Fibroblast of pulmonary artery (primary cell): ENCODE measurements around the gene HES5.

Experiments used
- DNase-seq: peaks from one replicate; pipeline ENCODE4 v3.0.0-alpha.2; 2010; ENCODE audit warnings: low read depth
- H3K4me3 ChIP-seq: replicated peaks from 2 replicates; pipeline ENCODE4 v1.5.1; 2011; ENCODE audit warnings: low read depth, mild to moderate bottlenecking, control low read depth, low read length, moderate library complexity
- CTCF ChIP-seq: IDR thresholded peaks from 2 replicates; pipeline ENCODE4 v1.5.1; 2011; ENCODE audit warnings: mild to moderate bottlenecking, control low read depth, low read length, inconsistent platforms; ENCODE audit errors: missing control alignments

HES5 gene

GRCh38 chr1:2522230-2522629 is 7.8 kb downstream of the HES5 start:
- no peak overlapping the region for H3K4me3 ChIP-seq
- no peak for DNase-seq
- TF ChIP-seq CTCF: no peak

GRCh38 chr1:2520806-2521205 is 9.3 kb downstream of the HES5 start:
- no peak overlapping the region for H3K4me3 ChIP-seq
- no peak for DNase-seq
- no peak for TF ChIP-seq CTCF

- no peak for DNase-seq
- H3K4me3 ChIP-seq: no peak overlapping the region
- no peak for TF ChIP-seq CTCF
Observed at GRCh38 chr1:2520206-2520605, 9.9 kb downstream of the HES5 start.

- DNase-seq: no peak
- no peak overlapping the region for H3K4me3 ChIP-seq
- no peak for TF ChIP-seq CTCF
Observed at GRCh38 chr1:2519729-2520128, 10.3 kb downstream of the HES5 start.

- H3K4me3 ChIP-seq: no peak overlapping the region
- DNase-seq: no peak
- TF ChIP-seq CTCF: no peak
Observed at GRCh38 chr1:2519029-2519685, 10.9 kb downstream of the HES5 start.

- no peak overlapping the region for H3K4me3 ChIP-seq
- no peak for TF ChIP-seq CTCF
- DNase-seq: no peak
Observed at GRCh38 chr1:2518528-2518927, 11.5 kb downstream of the HES5 start.

- DNase-seq: no peak
- no peak overlapping the region for H3K4me3 ChIP-seq
- no peak for TF ChIP-seq CTCF
Observed at GRCh38 chr1:2517966-2518365, 12.1 kb downstream of the HES5 start.
